G401.6 (cell line): Measurements from ENCODE around the gene SULT1C3.
A peak's percentile ranks its signal among the peaks of the same experiment; 100 is the strongest.

Experiments
- FAIRE-seq: peaks from 2 replicates; lab custom pipeline; 2012; peaks lifted over from hg19 to GRCh38; lab: Jason Lieb, UNC

The SULT1C3 gene

DNA sequence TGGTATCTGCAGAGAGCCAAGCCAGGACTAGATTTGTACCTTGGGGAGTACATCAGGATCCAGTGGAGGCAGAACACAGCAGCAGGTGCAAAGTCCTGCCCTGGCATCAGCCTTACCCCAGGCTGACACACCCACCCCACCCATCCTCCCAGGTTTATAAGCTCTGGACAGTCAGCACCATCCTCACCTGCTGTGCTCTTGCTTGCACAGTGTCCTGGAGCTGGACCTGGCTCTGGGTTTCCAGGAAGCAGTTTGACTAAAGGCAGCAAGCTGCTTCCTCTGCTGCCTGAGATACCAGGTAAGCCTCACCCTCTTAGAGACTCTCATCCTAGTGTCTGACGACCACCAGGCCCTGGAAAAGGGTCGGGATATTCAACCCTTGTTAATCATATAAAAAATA, at the start of gene SULT1C3:
Gene SULT1C3, plus strand, starts transcription at position 183 of the 400 bp plus-strand sequence. CDS start 7,227 bp downstream, outside the sequence.
- FAIRE-seq = no peak

DNA sequence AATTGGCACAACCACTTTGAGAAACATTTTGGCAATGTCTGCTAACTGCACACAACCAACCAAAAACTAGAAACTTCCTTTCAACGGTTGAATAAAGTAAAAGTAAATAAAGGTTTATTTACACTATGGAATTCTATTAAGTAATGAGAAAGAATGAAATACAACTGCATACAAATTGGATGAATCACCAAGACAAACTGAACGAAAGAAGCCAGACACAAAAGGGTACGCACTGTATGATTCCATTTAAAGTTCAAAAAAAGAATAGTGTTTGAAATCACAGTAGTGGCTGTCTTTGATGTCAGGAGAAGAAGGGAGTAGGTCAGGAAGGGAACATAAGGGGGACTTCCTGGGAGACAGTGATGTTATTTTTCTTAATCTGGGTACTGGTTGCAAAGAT, 46.5 kb upstream of the SULT1C3 start:
- no peak for FAIRE-seq

DNA sequence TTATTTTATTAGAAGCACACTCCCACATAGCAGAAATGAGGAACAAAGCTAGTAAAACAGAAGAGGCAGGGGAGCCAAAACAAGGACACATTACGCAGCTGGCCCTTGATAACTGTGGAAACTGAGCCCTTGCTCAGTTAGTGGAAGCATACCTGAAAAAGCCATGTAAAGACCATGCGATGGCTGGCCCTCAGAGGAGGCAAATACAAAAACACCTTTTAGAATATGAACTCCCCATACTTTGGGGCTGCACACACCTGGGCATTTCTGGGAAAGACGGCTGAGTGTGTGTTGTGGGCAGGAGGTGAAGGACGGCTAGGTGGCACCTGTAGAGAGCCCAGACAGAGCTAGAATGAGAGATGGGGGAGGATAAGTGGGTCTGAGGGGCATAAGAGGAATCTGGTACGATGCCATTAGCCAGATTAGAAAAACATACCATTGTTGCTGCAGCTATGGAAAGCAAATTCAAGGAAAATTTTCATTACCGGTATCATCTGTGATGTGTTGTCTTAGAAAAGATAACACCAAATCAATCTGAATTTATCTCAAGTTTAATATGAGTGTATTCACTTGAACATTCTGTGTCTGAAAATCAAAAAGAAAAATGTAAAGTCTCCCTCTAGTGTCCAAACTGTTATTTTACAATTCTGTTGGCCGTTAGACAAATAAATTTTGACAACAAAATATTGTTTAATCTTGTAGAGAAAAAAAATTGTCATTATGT, 45.2 kb upstream of the SULT1C3 start:
- FAIRE-seq = peak; percentile 90

DNA sequence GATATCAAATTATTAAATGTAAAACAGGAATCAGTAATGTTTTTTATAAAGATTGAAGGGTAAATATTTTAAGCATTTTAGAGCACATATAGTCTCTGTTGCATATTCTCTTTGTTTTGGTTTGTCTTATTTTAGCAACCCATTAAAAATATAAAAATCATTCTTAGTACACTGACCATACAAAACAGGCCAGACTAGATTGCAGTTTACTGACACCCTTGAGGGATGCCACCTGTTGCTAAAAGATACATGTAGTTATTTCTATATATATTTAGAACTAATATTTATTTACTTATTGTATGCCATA, 44.7 kb upstream of the SULT1C3 start:
- no peak for FAIRE-seq

DNA sequence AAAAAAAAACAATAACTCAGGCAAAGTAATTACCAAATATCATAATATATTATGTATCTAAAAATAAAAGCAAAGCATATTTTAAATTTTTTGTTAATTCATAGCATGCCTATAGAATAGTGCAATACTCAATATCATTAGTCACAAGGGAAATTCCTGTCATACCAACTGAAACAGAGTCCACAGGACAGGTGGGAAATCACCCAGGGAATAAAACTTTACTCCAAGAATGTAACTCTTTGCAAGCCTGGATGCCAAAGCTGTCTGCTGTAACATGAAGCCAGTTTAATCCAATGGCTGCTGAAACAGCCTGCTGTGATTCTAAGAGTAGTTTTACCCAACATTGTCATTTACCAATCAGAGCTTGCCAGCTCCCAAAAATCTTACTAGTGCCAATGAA, 40.0 kb upstream of the SULT1C3 start:
- no peak for FAIRE-seq

DNA sequence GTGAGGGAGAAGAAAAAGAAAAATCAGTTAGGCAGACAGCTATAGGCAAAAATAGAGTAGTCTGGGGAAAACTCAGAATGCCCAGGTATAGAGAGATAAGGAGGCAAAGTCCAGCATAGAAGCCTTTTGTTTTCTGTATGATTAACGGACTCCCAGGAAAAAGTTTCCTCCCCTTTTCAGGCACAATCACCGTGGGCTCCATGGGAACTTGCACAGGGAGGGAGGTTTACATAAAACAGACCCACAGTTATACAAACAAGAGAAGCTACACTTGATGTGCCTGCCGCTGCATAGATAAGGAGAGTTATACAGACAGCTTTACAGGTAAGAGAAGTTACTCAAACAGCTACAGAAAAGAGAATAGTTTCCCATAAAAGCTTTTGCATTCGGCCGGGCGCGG, 39.2 kb upstream of the SULT1C3 start:
- FAIRE-seq = no peak

DNA sequence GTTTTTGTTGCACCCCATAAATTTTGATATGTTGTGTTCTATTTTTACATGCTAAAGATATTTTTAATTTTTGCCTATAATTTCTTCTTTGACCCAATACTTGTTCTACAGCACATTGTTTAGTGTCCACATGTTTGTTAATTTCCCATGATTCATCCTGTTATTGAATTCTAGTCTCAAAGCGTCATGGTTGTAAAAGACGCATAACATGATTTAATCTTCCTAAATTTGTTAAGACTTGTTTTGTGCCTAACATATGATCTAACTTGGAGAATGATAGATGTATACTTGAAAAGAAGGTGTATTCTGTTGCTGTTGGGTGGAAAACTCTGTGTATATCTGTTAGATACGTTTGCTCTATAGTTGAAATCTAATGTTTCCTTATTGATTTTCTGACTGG, 27.1 kb upstream of the SULT1C3 start:
- FAIRE-seq = no peak

DNA sequence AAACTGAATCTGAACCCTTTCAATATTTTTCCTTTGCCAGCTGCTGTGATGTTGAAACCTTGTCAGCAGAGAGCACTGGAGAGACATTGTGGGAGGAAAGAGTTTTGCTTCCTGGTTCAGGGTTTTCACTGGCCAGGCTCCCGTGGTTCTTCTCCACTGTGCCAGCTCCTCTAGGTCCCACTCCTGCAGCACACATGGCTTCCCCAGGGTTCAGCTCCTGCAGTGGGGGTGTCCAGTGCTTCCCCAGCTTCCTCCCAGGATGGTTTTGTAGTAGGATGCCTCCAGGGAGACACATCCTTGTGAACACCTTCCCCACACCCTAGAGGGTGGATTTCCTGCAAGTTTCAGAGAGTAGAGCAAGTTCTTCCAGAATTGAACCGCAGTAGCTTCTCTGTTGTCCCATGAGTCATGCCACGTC, 24.0 kb upstream of the SULT1C3 start:
- no peak for FAIRE-seq

DNA sequence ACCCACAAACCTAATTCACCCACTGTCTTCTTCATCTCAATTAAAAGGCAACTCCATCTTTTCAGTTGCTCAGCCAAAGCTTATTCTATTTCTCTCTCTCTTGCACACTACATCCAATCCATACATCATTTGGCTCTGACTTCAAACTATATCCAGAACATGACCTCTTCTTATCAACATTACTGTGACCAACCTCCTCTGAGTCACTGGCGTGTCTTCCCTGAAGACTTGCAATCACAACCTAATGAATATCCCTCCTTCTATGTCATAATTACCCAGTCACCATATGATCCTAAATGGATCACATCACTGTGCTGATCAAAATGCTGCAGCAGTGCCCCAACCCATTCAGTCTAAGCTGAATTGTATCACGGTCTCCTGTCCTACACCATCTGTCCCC, 22.6 kb upstream of the SULT1C3 start:
- FAIRE-seq = no peak

DNA sequence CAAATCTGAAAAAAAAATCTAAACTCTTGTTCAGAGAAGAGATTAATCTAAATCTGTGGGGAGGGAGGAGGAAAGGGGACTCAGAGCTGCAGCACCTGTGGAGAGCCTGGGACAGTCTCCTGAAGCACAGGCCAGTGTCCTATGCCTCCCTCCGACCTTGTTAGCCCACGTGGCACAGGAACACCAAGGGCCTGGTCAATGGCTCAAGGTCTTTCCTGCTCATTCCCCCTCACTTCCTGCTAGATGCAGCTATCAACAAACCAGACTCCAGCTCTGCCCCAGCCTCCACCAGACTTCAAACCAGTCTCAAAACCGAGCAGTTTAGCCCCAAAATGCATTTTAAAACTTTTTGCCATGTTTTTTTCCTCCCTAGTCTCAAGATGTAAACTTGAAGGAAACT, 20.1 kb upstream of the SULT1C3 start:
- FAIRE-seq = no peak

DNA sequence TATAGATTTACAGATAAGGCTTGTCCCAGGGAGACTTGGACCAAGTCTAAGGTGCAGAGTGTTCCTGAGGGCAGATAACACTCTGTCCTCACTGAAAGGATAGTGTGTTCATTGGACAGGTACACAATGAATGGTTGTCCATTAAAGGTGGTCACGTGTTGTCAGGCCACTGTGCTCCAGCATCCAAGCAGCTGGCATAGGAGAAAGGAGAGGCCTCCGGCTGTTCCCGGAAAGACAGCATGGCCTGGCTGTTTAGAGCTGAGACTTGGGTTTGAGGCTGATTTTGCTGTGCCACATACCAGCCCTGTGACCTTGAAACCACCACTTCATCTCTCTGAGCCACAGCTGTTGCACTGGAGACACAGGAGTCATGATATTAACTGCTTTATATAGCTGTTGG, 19.6 kb upstream of the SULT1C3 start:
- no peak for FAIRE-seq

DNA sequence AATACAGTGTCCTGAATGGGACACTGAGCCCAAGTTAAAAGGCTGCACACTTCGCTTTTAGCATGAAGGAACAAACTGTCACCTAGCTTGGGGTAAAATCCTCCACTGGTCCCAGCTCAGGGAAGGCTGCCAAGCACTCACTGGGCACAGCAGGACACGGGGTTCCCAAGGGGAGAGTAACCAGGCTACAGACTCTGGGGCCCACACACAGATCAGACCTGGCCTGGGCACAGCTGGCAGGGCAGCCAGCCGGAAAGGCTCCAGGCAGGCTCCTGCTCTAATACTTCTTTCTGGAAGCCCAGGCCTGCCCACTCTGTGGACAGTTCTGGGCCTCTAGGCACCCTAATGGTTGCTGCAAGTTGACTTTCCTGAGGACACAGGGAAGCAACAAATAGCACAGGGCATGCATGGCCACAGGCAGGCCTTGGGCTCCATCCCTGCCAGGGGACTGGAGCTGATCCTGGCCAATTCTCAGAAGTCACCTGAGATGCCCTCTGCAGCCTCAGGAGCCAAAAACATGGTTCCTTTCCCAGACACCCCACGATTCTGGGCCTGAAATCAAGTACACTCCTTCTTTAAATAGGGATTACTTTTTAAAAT, 18.7 kb upstream of the SULT1C3 start:
- no peak for FAIRE-seq

DNA sequence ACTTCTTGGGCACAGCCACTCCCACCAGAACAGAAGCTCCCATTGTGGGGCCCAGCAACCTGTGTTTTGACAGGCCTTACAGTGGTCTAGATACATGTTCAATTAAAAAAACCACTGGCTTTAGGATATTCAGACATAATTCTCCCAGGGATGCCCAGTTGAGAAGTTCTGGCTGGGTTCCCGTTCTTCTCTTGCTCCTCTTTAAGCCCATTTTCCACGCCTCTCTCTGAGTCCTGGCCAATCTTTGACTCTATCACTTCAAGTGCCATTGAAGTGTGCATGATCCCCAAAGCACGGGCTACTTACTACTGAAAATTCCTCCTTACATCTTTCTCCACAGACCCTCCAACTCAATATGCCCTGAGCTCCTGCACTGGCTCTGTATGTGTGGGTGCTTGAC, 17.5 kb upstream of the SULT1C3 start:
- FAIRE-seq = no peak

DNA sequence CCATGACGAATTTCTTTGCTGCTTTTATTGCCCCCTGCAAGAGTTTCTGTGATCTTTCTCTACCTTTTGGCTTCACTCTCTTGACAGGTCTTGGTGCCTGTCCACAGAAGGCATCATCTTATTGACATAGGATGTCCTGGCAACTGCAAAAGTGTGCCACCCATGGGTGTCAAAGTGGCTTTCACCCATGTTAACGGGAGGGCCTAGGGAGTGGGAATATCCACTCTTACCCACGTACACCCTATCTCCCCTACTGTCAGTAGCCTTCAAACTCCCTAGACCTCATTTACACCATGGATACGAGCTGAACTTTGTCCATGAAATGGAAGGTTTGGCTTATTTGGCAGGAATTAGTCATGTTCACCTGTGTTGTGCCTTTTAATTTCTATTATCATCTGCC, 16.2 kb upstream of the SULT1C3 start:
- FAIRE-seq = no peak

DNA sequence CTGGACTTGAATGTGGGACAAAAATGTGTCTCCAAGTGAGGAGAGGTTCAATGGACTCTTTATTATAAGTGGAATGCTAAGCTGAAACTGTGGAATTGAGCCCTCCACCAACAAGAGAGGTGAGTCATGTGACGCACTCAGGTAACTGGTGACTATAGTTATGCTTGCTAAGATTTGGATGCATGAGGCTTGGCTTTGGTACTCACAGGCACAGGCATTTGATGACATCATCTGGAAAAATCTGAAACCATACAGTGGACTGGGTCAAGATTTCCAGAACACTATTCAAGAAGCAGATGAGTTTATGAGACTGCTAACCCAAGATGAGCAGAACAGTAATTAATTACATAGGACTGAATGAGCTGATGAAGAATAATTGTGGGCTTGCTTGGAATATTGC, 15.7 kb upstream of the SULT1C3 start:
- no peak for FAIRE-seq

DNA sequence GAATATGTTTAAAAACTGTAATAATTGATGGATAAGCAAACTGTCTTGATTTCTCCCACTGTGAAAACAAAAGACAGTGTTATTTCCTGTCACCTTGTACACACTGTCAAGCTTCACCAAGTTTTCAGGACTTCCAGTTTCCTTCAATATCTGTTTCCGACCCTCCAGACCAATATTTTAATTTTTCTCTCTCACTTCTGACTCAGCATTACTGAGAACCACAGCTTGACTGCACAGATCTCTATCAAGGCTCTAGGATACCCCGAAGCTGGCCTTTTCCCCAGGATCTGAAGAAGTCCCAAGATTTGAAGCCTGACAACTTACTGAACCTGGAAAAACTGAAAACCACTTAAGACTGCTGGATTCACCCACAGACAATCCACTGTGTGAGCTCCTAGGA, 13.2 kb upstream of the SULT1C3 start:
- FAIRE-seq = no peak

DNA sequence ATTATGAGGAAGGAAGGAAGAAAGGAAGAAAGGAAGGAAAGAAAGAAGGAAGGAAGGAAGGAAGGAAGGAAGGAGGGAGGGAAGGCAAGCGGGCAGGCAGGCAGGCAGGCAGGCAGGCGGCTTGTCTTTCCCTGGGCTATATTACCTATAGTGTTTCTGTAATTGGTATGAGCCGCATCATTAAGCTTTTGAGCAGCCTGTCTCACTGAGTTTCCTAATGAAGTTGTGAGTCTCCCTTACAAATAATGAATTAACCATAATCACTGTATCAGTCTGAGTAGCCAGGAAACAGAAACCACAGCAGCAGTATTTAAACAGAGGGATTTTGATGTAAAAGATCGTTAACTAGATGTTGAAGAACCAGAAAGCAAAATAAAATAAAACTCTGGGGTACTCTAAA, 11.8 kb upstream of the SULT1C3 start:
- FAIRE-seq = no peak

DNA sequence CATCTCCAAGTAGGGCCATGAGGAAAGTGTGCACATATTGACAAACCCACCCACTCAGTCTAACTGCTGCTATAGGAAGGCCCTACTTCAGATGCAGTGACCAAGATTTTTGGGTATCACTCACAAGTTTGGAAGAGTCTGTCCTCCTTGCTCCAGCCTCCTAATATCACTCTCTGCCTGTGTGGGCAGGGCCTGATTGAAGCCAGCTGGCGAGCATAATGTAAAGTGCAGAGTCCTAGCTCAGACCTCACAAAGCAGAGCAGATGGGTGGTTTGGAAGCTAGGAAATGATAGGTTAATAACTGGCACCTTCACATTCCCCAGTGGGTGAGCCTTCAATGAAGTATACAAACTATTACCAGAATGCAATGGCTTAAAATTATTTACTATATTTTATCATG, 11.2 kb upstream of the SULT1C3 start:
- FAIRE-seq = no peak

DNA sequence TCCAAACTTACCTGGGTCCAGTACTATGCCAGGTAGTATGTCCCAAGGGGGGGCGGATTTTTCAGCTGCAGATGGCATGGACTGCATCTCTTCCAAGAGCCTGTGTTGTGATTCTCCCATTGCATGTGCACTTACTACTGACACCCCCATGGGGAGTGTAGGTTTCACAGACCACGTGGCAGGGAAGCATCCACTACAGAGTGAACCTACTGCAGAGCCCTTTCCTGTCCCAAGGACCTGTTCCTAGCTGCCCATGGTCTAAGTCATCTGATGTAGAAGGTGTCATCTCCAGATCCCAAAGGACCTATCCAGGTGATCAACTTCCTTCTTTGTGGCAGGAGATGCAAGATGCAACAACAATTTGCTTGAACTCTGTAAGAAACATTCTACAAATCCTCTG, 9.9 kb upstream of the SULT1C3 start:
- FAIRE-seq = no peak

DNA sequence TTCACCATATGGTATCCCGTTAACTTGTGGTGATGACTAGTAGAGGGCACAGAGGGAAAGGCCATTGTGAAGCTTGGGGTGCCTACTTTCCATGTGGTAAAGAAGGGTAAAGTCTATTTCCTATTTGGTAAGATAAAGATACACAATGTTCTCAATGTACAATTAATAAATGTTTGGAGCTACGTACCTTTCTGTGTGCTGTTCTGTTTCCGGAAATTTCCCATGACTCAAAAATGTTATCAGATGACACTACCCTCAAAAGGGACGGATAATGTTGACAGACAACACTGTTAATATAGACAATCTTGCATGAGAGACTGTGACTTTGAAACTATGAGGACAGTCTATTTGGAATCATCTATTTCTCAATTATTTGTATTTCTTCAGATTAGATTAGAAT, 4.2 kb upstream of the SULT1C3 start:
- no peak for FAIRE-seq

DNA sequence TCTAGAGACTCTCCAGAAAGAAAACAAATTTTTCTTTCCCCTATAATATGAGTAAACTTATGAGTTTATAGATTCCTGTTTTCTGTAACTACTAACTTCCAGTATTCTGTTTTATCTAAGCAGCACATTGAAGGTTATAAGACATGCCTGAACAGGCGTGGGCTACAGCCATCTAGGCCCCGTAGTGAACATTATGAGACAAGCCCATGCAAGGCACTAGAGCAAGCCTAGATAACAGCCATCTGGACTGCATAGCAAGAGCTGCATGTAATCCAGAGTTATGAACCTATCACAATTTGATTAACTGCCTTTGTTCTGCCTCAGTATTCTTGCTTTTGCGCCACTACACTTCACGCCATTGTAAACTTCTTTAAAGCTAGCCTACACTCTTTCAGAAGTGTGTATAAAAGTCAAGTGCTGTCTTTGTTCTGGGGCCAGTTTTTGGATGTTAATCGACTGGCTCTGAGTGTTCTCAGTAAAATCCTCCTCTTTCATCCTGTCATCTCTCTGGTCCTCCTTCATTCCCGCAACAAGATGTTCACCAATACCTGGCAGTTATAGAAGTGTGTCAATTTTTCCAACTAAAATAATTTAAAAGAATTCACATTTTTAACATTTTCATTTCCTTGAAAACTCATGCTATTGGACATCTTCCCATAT, 3.0 kb upstream of the SULT1C3 start:
- no peak for FAIRE-seq

DNA sequence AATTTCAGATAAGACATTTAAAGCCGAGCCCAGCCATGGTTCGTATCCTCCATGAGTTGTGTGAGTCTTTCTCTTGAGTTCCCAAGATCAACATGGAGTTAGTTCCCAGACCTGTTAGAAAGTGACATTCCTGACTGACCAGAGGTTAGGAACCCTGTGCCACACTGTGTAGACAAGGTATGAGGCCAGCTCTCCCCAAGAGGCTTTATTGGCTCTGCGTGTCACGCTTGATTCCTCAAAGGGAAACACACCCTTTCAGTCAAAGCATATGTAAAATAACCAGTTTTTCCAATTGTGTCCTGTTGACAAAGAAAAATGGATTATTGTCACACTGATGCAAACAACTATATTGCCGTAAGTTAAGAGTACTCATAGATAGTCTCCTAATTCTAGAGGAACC, 1.2 kb downstream of the SULT1C3 start:
- no peak for FAIRE-seq

DNA sequence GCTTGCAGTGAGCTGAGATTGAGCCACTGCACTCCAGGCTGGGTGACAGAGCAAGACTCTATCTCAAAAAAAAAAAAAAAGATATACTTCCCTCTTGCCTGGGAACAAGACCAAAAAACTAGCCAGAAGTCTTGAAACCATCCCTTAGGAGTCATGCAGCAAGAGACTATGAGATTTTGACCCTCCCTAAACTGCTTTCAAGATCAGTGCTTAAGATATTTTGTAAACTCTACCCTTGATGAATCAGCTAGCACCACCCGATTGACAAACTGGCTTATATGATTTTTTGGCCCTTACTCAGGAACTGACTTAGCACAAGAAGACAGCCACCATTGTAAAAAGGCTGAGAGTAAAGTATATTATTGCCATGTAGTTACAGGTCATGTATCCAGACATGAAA, 3.8 kb downstream of the SULT1C3 start:
- no peak for FAIRE-seq
